ENCODE data around the gene PSMA7. TPM values are rescaled to one million over a fixed set of nuclear protein-coding genes. Genes with fewer than 3 reads are reported as not detected.
A peak's percentile ranks its signal among the peaks of the same experiment; 100 is the strongest.

The PSMA7 gene
- polyA plus RNA-seq, 1 donor (not counting 4 experiments of a cell fraction or from before 2014, with no cell fraction given), result 383 TPM

DNA sequence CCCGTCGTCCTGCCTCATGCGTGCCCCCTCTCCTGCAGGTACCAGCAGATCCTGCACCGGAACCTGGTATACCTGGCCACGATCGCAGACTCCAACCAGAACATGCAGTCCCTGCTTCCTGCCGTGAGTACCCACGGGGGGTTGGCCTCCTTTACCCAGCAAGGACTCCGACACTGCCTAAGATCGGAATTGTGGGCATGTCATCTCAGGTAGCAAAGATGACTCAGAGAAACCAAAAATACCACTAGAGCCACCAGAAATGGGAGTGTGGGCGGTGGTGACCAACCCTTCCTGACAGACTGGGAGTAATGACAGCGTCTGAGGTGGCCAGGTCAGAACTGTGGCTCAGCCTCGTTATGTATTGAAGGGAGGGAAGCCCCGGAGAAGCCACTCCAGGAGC is 16.6 kb upstream of the PSMA7 start:
- dilution Hi-C loops (cut with MboI; ENCODE audit: extremely low pct_ligation_motif_present, low sequenced_read_pairs), result no loop called here
- TF ChIP-seq, protein P1, sequence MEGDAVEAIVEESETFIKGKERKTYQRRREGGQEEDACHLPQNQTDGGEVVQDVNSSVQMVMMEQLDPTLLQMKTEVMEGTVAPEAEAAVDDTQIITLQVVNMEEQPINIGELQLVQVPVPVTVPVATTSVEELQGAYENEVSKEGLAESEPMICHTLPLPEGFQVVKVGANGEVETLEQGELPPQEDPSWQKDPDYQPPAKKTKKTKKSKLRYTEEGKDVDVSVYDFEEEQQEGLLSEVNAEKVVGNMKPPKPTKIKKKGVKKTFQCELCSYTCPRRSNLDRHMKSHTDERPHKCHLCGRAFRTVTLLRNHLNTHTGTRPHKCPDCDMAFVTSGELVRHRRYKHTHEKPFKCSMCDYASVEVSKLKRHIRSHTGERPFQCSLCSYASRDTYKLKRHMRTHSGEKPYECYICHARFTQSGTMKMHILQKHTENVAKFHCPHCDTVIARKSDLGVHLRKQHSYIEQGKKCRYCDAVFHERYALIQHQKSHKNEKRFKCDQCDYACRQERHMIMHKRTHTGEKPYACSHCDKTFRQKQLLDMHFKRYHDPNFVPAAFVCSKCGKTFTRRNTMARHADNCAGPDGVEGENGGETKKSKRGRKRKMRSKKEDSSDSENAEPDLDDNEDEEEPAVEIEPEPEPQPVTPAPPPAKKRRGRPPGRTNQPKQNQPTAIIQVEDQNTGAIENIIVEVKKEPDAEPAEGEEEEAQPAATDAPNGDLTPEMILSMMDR (optimal IDR thresholded peaks at IDR 0.05 in 1 of 3, IDR thresholded peaks at IDR 0.05 in 1 of 3, conservative IDR thresholded peaks at IDR 0.05 in 1 of 3; ENCODE audit: extremely low read depth in 1 of 3, insufficient read depth in 2 of 3, low read length in 3 of 3), result no peak
- no peak for TF ChIP-seq EZH2 (IDR thresholded peaks at IDR 0.05; ENCODE audit: low read length)
- no peak overlapping the region for H3K4me3 ChIP-seq (ENCODE audit: control insufficient read depth in 2 of 3, extremely low read depth in 1 of 3, insufficient read depth in 2 of 3, low read depth in 1 of 3, low read length in 3 of 3)
- peaks cover 5% of the 10 kb centered on the region for H3K9me1 ChIP-seq (ENCODE audit: control insufficient read depth, extremely low read depth, insufficient read depth, low read length)
- H3K9ac ChIP-seq (ENCODE audit: control insufficient read depth, extremely low read depth, insufficient read depth, low read length), result no peak overlapping the region
- no peak overlapping the region for H2AFZ ChIP-seq (ENCODE audit: control insufficient read depth, low read length)
- H3K27me3 ChIP-seq (ENCODE audit: control insufficient read depth, extremely low read depth, insufficient read depth, low read length), result no peaks in the 10 kb centered on the region
- H3K4me2 ChIP-seq (ENCODE audit: control insufficient read depth, extremely low read depth, insufficient read depth, low read depth, low read length), result peak overlapping the region; percentile 56
- peaks cover 37% of the 10 kb centered on the region for H3K4me1 ChIP-seq (ENCODE audit: control insufficient read depth, extremely low read depth, insufficient read depth, low read length)
- H3K9me3 ChIP-seq (ENCODE audit: control insufficient read depth, low read depth, low read length), result no peaks in the 10 kb centered on the region
- H3K27ac ChIP-seq (ENCODE audit: control insufficient read depth, insufficient read depth, low read length), result no peak overlapping the region
- H3K79me2 ChIP-seq (ENCODE audit: control insufficient read depth, insufficient read depth, low read length), result peaks cover 19% of the 10 kb centered on the region
- H3K36me3 ChIP-seq (ENCODE audit: control insufficient read depth in 2 of 2, extremely low read depth in 1 of 2, insufficient read depth in 2 of 2, low read length in 2 of 2), result peaks cover 10 to 14% of the 10 kb centered on the region in 2 experiments
- FAIRE-seq (peak; percentile 95), DNase-seq (ENCODE audit: low read depth, low spot score) (peak; percentile 96)
- peaks cover 14% of the 10 kb centered on the region for H4K20me1 ChIP-seq (ENCODE audit: control insufficient read depth, extremely low read depth, insufficient read depth, low read length)

- H4K20me1 ChIP-seq (ENCODE audit: control insufficient read depth, extremely low read depth, insufficient read depth, low read length), result peaks cover 18% of the 10 kb centered on the region
- DNase-seq (ENCODE audit: low read depth, low spot score) (no peak), FAIRE-seq (no peak)
- dilution Hi-C loops (cut with MboI; ENCODE audit: extremely low pct_ligation_motif_present, low sequenced_read_pairs), result no loop called here
- H3K27me3 ChIP-seq (ENCODE audit: control insufficient read depth, extremely low read depth, insufficient read depth, low read length), result no peaks in the 10 kb centered on the region
- TF ChIP-seq, protein P1 (optimal IDR thresholded peaks at IDR 0.05 in 1 of 3, IDR thresholded peaks at IDR 0.05 in 1 of 3, conservative IDR thresholded peaks at IDR 0.05 in 1 of 3; ENCODE audit: extremely low read depth in 1 of 3, insufficient read depth in 2 of 3, low read length in 3 of 3), result no peak
- no peak for TF ChIP-seq EZH2 (IDR thresholded peaks at IDR 0.05; ENCODE audit: low read length)
- no peak overlapping the region for H3K4me2 ChIP-seq (ENCODE audit: control insufficient read depth, extremely low read depth, insufficient read depth, low read depth, low read length)
- peaks cover 5% of the 10 kb centered on the region for H3K9me1 ChIP-seq (ENCODE audit: control insufficient read depth, extremely low read depth, insufficient read depth, low read length)
- H3K79me2 ChIP-seq (ENCODE audit: control insufficient read depth, insufficient read depth, low read length), result peaks cover 24% of the 10 kb centered on the region
- H3K9me3 ChIP-seq (ENCODE audit: control insufficient read depth, low read depth, low read length), result no peaks in the 10 kb centered on the region
- H3K9ac ChIP-seq (ENCODE audit: control insufficient read depth, extremely low read depth, insufficient read depth, low read length), result no peak overlapping the region
- no peak overlapping the region for H3K4me3 ChIP-seq (ENCODE audit: control insufficient read depth in 2 of 3, extremely low read depth in 1 of 3, insufficient read depth in 2 of 3, low read depth in 1 of 3, low read length in 3 of 3)
- H3K36me3 ChIP-seq (ENCODE audit: control insufficient read depth in 2 of 2, extremely low read depth in 1 of 2, insufficient read depth in 2 of 2, low read length in 2 of 2), result peaks cover 11 to 13% of the 10 kb centered on the region in 2 experiments
- H2AFZ ChIP-seq (ENCODE audit: control insufficient read depth, low read length), result no peak overlapping the region
- peaks cover 37% of the 10 kb centered on the region for H3K4me1 ChIP-seq (ENCODE audit: control insufficient read depth, extremely low read depth, insufficient read depth, low read length)
- no peak overlapping the region for H3K27ac ChIP-seq (ENCODE audit: control insufficient read depth, insufficient read depth, low read length)
Measured at GRCh38 chr20:62159052-62159451, 15.9 kb upstream of the PSMA7 start.

Data from keratinocyte (primary cell).